Measurements from ENCODE around the gene IL1F10. TPM values are rescaled to one million over a fixed set of nuclear protein-coding genes. Genes with fewer than 3 reads are reported as not detected.

The IL1F10 gene
- total and polyA plus RNA-seq, 2 of the 13 experiments (the other 11 are each of a cell fraction or from before 2014, with no cell fraction given): not detected

- TF ChIP-seq ZNF639 (CRISPR knock-in tag; conservative IDR thresholded peaks at IDR 0.05): no peak
- no peak; a peak in 1 of 4 replicates for TF ChIP-seq KLF16 (CRISPR knock-in tag; IDR thresholded peaks at IDR 0.05)
- no peak for TF ChIP-seq SNRNP70 (IDR thresholded peaks at IDR 0.05; ENCODE audit: low read depth, low read length)
- no peak for TF ChIP-seq ZNF138 (CRISPR knock-in tag; IDR thresholded peaks at IDR 0.05; ENCODE audit: low read depth)
- no peak for TF ChIP-seq ZNF530 (CRISPR knock-in tag; IDR thresholded peaks at IDR 0.05; ENCODE audit: low read depth)
- no peak for TF ChIP-seq POLR2G (IDR thresholded peaks at IDR 0.05; ENCODE audit: low read depth, low read length)
- peak; percentile 76 for TF ChIP-seq TBX2 (CRISPR knock-in tag; IDR thresholded peaks at IDR 0.05; ENCODE audit: borderline replicate concordance)
- TF ChIP-seq ZNF263 (CRISPR knock-in tag; IDR thresholded peaks at IDR 0.05): no peak
- no peak for TF ChIP-seq NFE2 (CRISPR knock-in tag; IDR thresholded peaks at IDR 0.05)
- peak; percentile 73 for TF ChIP-seq FOXO1 (CRISPR knock-in tag; IDR thresholded peaks at IDR 0.05)
- TF ChIP-seq TRAFD1 (CRISPR knock-in tag; IDR thresholded peaks at IDR 0.05; ENCODE audit: borderline replicate concordance): no peak
- TF ChIP-seq XBP1 (CRISPR knock-in tag; IDR thresholded peaks at IDR 0.05): no peak
- TF ChIP-seq NCOA1 (CRISPR knock-in tag; IDR thresholded peaks at IDR 0.05): no peak
- no peak for TF ChIP-seq ZNF34 (CRISPR knock-in tag; IDR thresholded peaks at IDR 0.05; ENCODE audit: borderline replicate concordance)
- TF ChIP-seq RAD21 (CRISPR knock-in tag; IDR thresholded peaks at IDR 0.05): peak; percentile 33; the same call in 1 of the 2 replicates
- no peak for TF ChIP-seq GATA4 (IDR thresholded peaks at IDR 0.05; ENCODE audit: borderline replicate concordance, low read depth)
- no peak for TF ChIP-seq GLMP (CRISPR knock-in tag; IDR thresholded peaks at IDR 0.05; ENCODE audit: borderline replicate concordance)
- no peak for TF ChIP-seq SAFB2 (CRISPR knock-in tag; IDR thresholded peaks at IDR 0.05; ENCODE audit: borderline replicate concordance, low read depth)
- no peak for TF ChIP-seq SMAD1 (CRISPR knock-in tag; IDR thresholded peaks at IDR 0.05; ENCODE audit: borderline replicate concordance, low read depth)
- no peak for TF ChIP-seq TCF7L2 (IDR thresholded peaks at IDR 0.05; ENCODE audit: low read depth, low read length)
- 0 out of 2 replicates have a peak, but pooled peaks have one; percentile 55 for TF ChIP-seq MEF2D (CRISPR knock-in tag; IDR thresholded peaks at IDR 0.05)
- TF ChIP-seq HHEX (CRISPR knock-in tag; IDR thresholded peaks at IDR 0.05): no peak
- TF ChIP-seq GTF3A (CRISPR knock-in tag; conservative IDR thresholded peaks at IDR 0.05): no peak
- peak; percentile 87 for TF ChIP-seq POGZ (CRISPR knock-in tag; IDR thresholded peaks at IDR 0.05)
- 0 out of 2 replicates have a peak, but pooled peaks have one; percentile 63 for TF ChIP-seq ZMYM2 (CRISPR knock-in tag; IDR thresholded peaks at IDR 0.05)
- TF ChIP-seq ZNF75D (CRISPR knock-in tag; IDR thresholded peaks at IDR 0.05; ENCODE audit: borderline replicate concordance): no peak
- TF ChIP-seq IRF2 (CRISPR knock-in tag; IDR thresholded peaks at IDR 0.05): peak; percentile 83; the same call in 1 of the 2 replicates
- TF ChIP-seq CHD2 (IDR thresholded peaks at IDR 0.05; ENCODE audit: low read depth, low read length): no peak
- TF ChIP-seq GZF1 (CRISPR knock-in tag; IDR thresholded peaks at IDR 0.05): no peak
Measured at GRCh38 chr2:113088213-113088992, 20.6 kb downstream of the IL1F10 start (continued).

All from HepG2 (cell line).